NOMO-1 treated with dmso at 0.1 percent for 144 hours (cell line): Measurements from ENCODE around the gene DSCAML1.

Experiments used
- DNase-seq: peaks from one replicate; lab custom pipeline; 2025; ENCODE audit not compliant: unreplicated experiment; lab: John Stamatoyannopoulos, UW

DSCAML1 gene

GRCh38 chr11:117394221-117394925 is 402.6 kb downstream of the DSCAML1 start:
- no peak for DNase-seq

- DNase-seq, result no peak
Observed at GRCh38 chr11:117392979-117393378, 404.0 kb downstream of the DSCAML1 start.

- no peak for DNase-seq
Observed at GRCh38 chr11:117392001-117392690, 404.9 kb downstream of the DSCAML1 start.

- no peak for DNase-seq
Observed at GRCh38 chr11:117391181-117391580, 405.8 kb downstream of the DSCAML1 start.

GRCh38 chr11:117390743-117391142 is 406.3 kb downstream of the DSCAML1 start:
- DNase-seq, result no peak

- no peak for DNase-seq
Observed at GRCh38 chr11:117387992-117388755, 408.8 kb downstream of the DSCAML1 start.

GRCh38 chr11:117385906-117386305 is 411.1 kb downstream of the DSCAML1 start:
- no peak for DNase-seq

- DNase-seq, result no peak
Observed at GRCh38 chr11:117385471-117385870, 411.5 kb downstream of the DSCAML1 start.

- DNase-seq, result no peak
Observed at GRCh38 chr11:117384045-117384444, 413.0 kb downstream of the DSCAML1 start.

GRCh38 chr11:117382746-117383145 is 414.3 kb downstream of the DSCAML1 start:
- no peak for DNase-seq

GRCh38 chr11:117381481-117382387 is 415.3 kb downstream of the DSCAML1 start:
- no peak for DNase-seq

- DNase-seq, result no peak
Observed at GRCh38 chr11:117380676-117381075, 416.3 kb downstream of the DSCAML1 start.

- DNase-seq, result no peak
Observed at GRCh38 chr11:117378976-117379865, 417.8 kb downstream of the DSCAML1 start.
